RPMI8226 (cell line): ENCODE results near the gene TBC1D3I.
"Not testable (repeated sequence)": the region's sequence is repeated elsewhere in the genome, so short reads cannot be mapped to it uniquely, and the experiment has no call there.

Source experiments
- DNase-seq: peaks from one replicate; pipeline ENCODE4 v3.0.0-alpha.2; 2015

TBC1D3I gene

GRCh38 chr17:36264470-36264869 lies at the start of gene TBC1D3I:
TBC1D3I (minus strand) TSS chr17:36264570; CDS start chr17:36262985, 1,585 bp downstream.
- not testable (repeated sequence) for DNase-seq

- DNase-seq = not testable (repeated sequence)
Observed at GRCh38 chr17:36295161-36295560, 30.8 kb upstream of the TBC1D3I start.

- DNase-seq = not testable (repeated sequence)
Observed at GRCh38 chr17:36289965-36290612, 25.7 kb upstream of the TBC1D3I start.

GRCh38 chr17:36284219-36284618 lies 19.8 kb upstream of the TBC1D3I start:
- DNase-seq = not testable (repeated sequence)

- DNase-seq = not testable (repeated sequence)
Observed at GRCh38 chr17:36283256-36283655, 18.9 kb upstream of the TBC1D3I start.

DNA sequence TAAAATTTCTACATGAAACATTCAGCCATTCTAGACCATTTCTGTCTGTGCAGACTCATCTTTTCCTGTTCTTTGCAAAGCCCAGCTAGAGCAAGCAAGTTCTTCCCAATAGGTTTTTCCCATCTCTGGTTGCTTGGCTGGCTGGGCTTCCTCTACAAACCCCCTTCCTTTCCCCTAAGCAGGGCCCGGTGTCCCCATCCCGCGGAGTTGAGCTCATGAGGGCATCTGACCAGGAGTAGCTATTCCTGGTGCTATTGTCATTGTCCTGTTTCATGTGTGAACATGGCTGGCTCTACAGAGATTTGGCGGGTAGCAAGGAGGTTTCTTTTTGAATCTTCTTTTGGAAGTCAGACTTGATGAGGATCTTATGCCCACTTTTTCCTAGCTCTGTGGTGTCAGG lies 22.3 kb downstream of the TBC1D3I start:
- not testable (repeated sequence) for DNase-seq

- DNase-seq = not testable (repeated sequence)
Observed at GRCh38 chr17:36229644-36230043, 34.7 kb downstream of the TBC1D3I start.

DNA sequence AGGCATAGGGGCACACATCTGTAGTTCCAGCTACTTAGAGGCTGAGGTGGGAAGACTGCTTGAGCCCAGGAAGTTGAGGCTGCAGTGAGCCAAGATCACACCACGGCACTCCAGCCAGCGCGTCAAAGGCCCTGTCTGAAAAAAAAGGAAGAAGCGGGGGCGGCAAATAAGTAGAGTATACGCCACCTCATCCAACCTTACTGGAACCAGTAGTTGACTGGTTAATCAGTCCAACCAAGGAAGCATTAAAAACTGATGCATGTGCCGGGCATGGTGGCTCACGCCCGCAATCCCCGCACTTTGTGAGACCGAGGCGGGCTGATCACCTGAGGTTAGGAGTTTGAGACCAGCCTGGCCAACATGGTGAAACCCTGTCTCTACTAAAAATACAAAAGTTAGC lies 41.4 kb downstream of the TBC1D3I start:
- not testable (repeated sequence) for DNase-seq

GRCh38 chr17:36221581-36222100 lies 42.7 kb downstream of the TBC1D3I start:
- DNase-seq = not testable (repeated sequence)

GRCh38 chr17:36220737-36221580 lies 43.4 kb downstream of the TBC1D3I start:
- DNase-seq = not testable (repeated sequence)

GRCh38 chr17:36219556-36219955 lies 44.8 kb downstream of the TBC1D3I start:
- not testable (repeated sequence) for DNase-seq

DNA sequence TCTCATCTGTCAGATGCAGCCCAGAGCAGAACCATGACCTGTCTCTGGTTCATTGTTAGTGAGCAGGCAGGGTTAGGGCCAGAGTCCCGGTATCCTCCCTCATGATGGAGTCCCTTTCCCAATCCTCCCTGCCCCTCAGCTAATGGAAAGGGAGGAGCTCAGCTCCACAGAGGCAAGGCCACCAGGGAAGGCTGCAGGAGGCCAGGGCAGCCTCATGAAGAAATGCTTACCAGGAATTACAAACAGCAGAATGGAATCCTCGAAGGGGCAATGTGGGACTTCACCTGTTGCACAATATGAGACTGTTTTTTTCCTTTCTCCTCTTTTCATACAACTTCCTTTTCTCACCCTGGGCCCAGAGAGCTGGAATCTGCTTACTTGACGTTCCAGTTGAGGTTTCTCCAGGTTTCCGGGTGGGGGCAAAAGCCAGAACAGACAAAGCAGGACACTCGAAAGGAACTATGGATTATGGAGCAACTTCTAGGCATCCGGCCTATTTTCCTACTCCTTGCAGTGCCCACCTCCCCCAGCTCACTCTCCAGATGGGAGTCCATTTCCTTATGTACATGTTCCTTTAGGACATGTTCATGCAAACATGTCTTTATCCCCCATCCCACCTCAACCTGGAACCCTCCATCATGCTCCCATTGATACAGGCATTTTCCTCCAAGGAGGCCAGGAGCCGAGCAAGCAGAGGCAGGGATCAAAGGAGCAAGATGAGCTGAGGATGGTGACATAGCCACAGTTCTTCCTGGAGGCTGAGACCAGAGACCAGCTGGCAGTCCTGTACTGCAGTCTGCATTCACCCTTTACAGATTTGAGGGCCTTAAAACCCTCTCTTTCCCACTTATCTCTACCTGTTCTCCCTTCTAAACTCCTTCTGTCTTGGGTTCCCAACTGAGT lies 48.7 kb downstream of the TBC1D3I start:
- not testable (repeated sequence) for DNase-seq

DNA sequence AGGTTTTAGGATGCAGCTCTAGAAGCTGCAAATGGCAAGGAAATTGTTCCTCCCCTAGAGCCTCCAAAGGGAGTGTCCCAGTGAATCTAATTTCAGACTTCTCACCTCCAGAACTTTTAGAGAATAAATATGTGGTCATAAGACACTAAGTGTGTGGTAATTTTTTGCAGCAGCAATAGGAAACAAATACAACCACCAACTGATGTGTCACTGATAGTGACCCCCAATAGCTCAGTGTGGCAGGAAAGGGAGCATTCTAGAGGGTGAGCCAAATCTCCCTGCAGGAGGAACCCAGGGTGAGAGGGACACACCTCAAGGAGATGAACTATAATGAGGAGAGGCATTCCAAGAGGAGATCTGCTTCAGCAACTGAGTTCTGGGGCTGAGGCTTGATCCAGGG lies 49.5 kb downstream of the TBC1D3I start:
- DNase-seq = no peak

- DNase-seq = no peak
Observed at GRCh38 chr17:36213695-36214094, 50.7 kb downstream of the TBC1D3I start.

- DNase-seq = no peak
Observed at GRCh38 chr17:36212966-36213365, 51.4 kb downstream of the TBC1D3I start.

- no peak for DNase-seq
Observed at GRCh38 chr17:36212272-36212605, 52.1 kb downstream of the TBC1D3I start.

DNA sequence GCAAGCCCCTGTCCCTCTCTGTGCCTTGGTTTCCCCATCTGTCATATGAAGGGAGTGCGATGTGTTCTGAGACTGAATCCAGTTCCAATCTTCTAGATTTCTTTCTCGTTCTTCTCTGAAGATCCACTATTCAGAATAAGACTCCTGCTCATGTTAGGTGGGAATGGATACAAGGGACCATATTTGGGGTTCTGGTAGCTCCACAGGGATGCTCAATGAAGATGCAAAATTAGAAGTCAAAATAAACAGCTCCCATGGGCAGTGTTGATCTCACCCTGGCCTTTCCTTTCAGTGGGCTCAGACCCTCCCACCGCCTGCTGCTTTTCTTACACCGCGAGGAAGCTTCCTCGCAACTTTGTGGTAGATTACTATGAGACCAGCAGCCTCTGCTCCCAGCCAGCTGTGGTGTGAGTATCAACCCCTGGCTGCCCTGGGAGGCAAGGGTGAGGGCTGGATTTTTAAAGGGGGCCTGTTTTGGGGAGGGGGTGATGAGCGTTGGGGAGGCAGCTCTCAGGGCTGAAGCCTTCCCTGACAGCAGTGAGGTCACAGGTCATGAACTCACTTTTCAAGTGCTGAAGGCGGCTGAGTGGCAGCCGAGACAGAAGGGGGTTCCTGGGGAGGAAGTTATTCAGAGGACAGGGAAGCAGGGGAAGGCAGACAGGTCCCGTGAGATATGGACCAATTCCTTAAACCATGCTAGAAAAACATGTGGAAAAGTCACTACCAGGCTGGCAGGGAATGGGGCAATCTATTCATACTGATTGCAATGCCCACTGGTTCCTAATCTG lies 52.7 kb downstream of the TBC1D3I start:
- not testable (repeated sequence) for DNase-seq

DNA sequence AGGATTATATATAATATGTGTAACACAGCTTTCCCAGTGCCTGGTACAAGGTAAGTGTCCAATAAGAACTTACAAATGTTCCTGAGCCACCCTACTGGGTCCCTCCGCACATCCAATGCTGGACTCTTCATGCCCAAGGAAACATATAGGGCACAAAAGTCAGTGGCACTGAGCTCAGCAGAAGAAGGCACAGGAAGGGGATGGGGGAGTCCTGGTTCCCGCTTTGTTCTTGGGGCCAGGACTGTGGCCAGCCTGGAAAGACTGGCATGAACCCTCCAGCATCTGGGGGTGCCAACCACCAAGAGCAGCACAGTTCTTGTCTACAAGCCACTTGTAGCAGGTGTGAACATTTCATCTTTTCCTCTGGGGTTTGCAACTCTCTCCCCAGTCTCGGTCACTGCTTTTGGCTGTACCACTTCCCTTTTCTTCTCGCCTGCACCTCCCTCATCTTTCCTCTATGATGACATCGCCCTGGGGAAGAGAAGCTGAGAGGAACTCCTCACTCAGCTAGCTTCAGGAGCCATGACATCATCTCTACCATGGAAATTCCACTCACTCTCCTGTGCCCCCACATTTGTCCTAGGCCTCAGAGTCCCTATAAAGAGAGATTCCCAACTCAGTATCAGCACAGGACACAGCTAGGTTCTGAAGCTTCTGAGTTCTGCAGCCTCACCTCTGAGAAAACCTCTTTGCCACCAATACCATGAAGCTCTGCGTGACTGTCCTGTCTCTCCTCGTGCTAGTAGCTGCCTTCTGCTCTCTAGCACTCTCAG lies 53.7 kb downstream of the TBC1D3I start, which contains the start of gene CCL4L2:
Gene CCL4L2, plus strand, starts transcription at position 625 of the 773 bp plus-strand sequence.
- DNase-seq = not testable (repeated sequence)

DNA sequence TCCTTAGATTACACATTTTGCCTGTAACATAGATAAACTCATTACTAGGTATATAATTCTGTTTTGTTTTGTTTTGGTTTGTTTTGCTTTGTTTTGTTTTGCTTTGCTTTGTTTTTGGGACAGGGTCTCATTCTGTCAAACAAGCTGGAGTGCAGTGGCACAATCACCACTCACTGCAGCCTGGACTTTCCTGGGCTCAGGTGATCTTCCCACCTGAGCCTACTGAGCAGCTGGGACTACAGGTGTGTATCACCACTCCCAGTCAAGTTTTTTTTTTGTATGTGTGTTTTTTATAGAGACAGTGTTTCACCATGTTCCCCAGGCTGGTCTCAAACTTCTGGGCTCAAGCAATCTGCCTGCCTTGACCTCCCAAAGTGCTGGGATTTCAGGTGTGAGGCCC lies 54.8 kb downstream of the TBC1D3I start:
- no peak for DNase-seq

- DNase-seq = not testable (repeated sequence)
Observed at GRCh38 chr17:36207383-36207782, 57.0 kb downstream of the TBC1D3I start.

GRCh38 chr17:36206486-36206821 lies 57.9 kb downstream of the TBC1D3I start:
- DNase-seq = not testable (repeated sequence)
